A549 treated with Hydrocortisone at 1 μM for 4 hours (cell line): Measurements from ENCODE around the gene SYNDIG1L. TPM values are rescaled to one million over a fixed set of nuclear protein-coding genes. Genes with fewer than 3 reads are reported as not detected.

Experiments
- total RNA-seq: library from RNA; stranded (reverse); fragments of 200-300 nt; extraction: Qiagen RNA extraction; gene quantifications from 5 replicates; pipeline ENCODE4 v1.2.3, GENCODE V29; 2022

SYNDIG1L gene
- not detected in 5 replicates for total RNA-seq

GRCh38 chr14:74426202-74426582 is at the start of gene SYNDIG1L:
Gene SYNDIG1L, minus strand, starts transcription at chr14:74426210. Its CDS starts 16,466 bp downstream, at chr14:74409744.

Other genes starting within 250 kb of the SYNDIG1L start
- not detected in 5 replicates for gene VSX2, start 186.8 kb downstream of the SYNDIG1L start, total RNA-seq
- 30.7 to 34.1 TPM (median 32.5 TPM) in 5 replicates for gene ABCD4, start 123.3 kb downstream of the SYNDIG1L start, total RNA-seq
- 0.03 TPM in 1 of 5 replicates, not detected in the others for gene VRTN, start 77.7 kb downstream of the SYNDIG1L start, total RNA-seq
- gene NPC2, start 67.1 kb upstream of the SYNDIG1L start, total RNA-seq = 205 to 286 TPM (median 230 TPM) in 5 replicates
- gene ISCA2, start 67.6 kb upstream of the SYNDIG1L start, total RNA-seq = 32.2 to 46.2 TPM (median 41.4 TPM) in 5 replicates
- 7.6 to 12.4 TPM (median 10.8 TPM) in 5 replicates for gene LTBP2, start 186.0 kb upstream of the SYNDIG1L start, total RNA-seq